ENCODE results near the gene RNF13. TPM values are rescaled to one million over a fixed set of nuclear protein-coding genes. Genes with fewer than 3 reads are reported as not detected.
A peak's percentile ranks its signal among the peaks of the same experiment; 100 is the strongest.
"Not testable (repeated sequence)": the region's sequence is repeated elsewhere in the genome, so short reads cannot be mapped to it uniquely, and the experiment has no call there.

Gene RNF13
- total RNA-seq, 3 donors from 2014 or later = 95.0 to 142 (median 114) TPM

DNA sequence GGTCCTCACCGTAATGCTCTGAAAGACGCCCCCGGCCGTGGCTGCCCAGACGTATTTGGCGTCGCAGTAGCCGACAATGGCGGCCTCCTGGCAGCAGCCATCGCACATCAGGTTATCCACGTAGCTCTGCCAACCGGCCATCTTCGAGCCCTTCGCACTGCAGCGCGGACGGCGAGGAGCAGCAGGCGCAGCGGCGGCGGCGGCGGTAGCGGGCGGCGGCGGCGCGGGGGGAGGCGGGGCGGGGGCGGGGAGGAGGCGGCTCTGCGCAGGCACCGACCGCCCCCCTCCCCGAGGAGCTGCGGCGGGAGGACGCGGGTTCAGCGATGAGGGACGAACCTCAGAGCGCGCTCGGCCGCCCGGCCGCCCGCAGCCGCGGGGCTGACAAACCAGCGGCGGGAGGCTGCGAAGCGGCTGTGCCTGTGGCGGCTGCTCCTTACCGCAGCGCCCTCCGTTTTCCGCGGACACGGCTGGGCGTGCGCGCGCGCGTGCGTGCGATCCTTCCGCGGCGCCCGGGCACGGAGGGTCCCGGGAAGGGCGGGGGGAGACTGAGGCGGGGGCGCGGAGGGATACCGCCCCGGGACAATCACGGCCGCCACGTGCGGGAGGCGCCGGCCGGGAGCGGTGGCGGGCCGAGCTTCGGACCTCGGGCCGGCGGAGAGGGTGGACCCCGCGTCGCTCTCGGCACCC is 157.8 kb downstream of the RNF13 start, which contains the start of gene PFN2:
PFN2 (minus strand) TSS at position 180 of the 687 bp plus-strand sequence; CDS start at position 141, 39 bp downstream.
- intact Hi-C loops (cut with DNase I; ENCODE audit: low total_unique reads) = no loop called here
- Histone ChIP-seq H3K27me3 (no peaks in the 10 kb centered on the region), H3K9me3 (no peaks in the 10 kb centered on the region), H3K27ac (peak within 1 kb of the TSS; percentile 90 to 91), H3K4me1 (peaks cover 0 to 6% of the 10 kb centered on the region in 2 donors), H3K36me3 (no peaks in the 10 kb centered on the region), H3K4me3 (peak within 1 kb of the TSS; percentile 79 to 95 (median 93))
- DNase-seq (ENCODE audit: low spot score in 2 of 2) = peak; percentile 43 to 55
- TF ChIP-seq POLR2AphosphoS5 (IDR thresholded peaks at IDR 0.05) = peak in 1 of 3 donors; percentile 29
- TF ChIP-seq, protein P1, sequence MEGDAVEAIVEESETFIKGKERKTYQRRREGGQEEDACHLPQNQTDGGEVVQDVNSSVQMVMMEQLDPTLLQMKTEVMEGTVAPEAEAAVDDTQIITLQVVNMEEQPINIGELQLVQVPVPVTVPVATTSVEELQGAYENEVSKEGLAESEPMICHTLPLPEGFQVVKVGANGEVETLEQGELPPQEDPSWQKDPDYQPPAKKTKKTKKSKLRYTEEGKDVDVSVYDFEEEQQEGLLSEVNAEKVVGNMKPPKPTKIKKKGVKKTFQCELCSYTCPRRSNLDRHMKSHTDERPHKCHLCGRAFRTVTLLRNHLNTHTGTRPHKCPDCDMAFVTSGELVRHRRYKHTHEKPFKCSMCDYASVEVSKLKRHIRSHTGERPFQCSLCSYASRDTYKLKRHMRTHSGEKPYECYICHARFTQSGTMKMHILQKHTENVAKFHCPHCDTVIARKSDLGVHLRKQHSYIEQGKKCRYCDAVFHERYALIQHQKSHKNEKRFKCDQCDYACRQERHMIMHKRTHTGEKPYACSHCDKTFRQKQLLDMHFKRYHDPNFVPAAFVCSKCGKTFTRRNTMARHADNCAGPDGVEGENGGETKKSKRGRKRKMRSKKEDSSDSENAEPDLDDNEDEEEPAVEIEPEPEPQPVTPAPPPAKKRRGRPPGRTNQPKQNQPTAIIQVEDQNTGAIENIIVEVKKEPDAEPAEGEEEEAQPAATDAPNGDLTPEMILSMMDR (IDR thresholded peaks at IDR 0.05) = no peak

DNA sequence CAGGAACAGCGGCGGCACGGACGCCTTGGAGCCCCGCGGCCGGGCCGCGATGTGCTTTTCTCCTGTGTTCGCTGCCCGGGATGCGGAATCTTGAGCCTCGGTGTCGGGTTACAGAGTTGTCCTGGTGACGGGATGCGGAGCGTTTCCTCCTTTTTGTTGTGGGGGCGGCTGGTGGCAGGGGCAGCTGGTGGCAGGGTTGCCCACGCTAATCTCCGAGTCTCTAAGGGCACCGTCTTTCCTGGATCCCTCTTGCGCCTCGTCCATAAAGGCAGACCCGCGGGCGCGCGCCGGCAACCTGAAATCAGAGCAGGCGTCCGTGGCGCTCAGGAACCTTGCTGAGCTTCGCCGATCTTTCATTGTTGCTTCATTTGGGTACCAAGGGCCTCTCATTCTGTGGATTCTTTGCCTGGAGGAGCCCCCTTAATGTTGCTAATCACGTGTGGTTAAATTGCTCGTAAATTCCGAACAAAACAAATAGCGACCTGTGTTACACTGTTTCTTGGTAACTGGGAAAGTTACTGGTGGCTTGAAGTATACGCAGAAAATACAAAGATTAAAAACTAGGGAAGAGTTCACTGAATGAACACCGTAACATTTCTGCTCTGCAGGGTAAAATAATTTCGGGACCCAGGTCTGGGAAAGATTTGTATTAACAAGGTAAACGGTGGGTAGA is 158.5 kb downstream of the RNF13 start:
- peak; percentile 46 to 58 for DNase-seq (ENCODE audit: low spot score in 2 of 2)
- Histone ChIP-seq H3K4me1 (peaks cover 0 to 6% of the 10 kb centered on the region in 2 donors), H3K4me3 (peak overlapping the region; percentile 79 to 95 (median 93)), H3K27ac (peak overlapping the region; percentile 90 to 91), H3K27me3 (no peaks in the 10 kb centered on the region), H3K9me3 (no peaks in the 10 kb centered on the region), H3K36me3 (no peaks in the 10 kb centered on the region)
- TF ChIP-seq POLR2AphosphoS5 (IDR thresholded peaks at IDR 0.05) (no peak), POLR2A (IDR thresholded peaks at IDR 0.05) (no peak)
- TF ChIP-seq, protein P1 (IDR thresholded peaks at IDR 0.05) = no peak
- intact Hi-C loops (cut with DNase I; ENCODE audit: low total_unique reads) = no loop called here

DNA sequence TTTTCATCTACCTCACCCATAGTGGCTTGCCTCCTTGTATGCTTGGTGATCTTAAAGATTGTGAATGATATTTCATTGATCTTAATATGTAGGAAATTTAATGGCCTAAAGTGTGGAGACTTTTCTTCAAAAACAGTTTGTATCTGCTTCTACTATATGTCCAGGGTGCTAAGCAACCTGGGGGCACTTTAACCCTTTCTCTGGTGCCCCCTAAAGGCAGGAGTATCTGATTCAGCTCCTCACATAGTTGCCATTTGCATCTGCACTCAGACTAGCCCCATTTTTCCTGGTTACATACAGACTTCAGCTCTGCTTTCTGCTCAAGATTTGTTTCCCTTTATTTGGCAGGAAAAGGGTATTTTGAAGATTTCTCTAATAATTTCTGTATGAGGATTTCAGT is 162.9 kb downstream of the RNF13 start:
- no peaks in the 10 kb centered on the region for H3K4me1 ChIP-seq
- DNase-seq (ENCODE audit: low spot score in 2 of 2) = no peak
- H3K9me3 ChIP-seq = no peaks in the 10 kb centered on the region
- intact Hi-C loops (cut with DNase I; ENCODE audit: low total_unique reads) = loop anchor here (5.0 kb wide), 1 partner anchor 401 kb away; no protein-coding TSS in a partner anchor
- H3K4me3 ChIP-seq = no peak overlapping the region
- no peak overlapping the region for H3K27ac ChIP-seq
- H3K36me3 ChIP-seq = no peaks in the 10 kb centered on the region
- H3K27me3 ChIP-seq = no peaks in the 10 kb centered on the region
- no peak for TF ChIP-seq POLR2AphosphoS5 (IDR thresholded peaks at IDR 0.05)
- TF ChIP-seq, protein P1 (IDR thresholded peaks at IDR 0.05) = no peak
- TF ChIP-seq POLR2A (IDR thresholded peaks at IDR 0.05) = no peak

DNA sequence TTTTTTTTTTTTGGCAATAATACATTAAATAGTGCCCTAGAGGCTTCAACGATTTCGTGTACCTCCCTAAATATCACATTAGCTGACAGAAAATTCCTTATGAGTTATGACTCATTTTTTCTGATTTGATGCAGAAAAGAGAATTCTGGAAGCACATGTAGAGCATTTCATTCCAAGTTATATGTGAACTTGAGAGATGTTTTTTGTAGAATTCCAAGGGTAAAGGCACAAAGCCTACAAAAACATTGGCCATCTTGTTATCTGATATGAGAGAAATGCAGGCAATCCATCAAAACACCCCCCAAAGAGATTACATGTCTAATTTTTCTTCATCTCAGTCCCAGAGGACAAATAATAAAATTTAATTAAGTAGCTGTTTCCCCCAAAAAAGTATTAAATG is 164.4 kb downstream of the RNF13 start:
- Histone ChIP-seq H3K4me3 (no peak overlapping the region), H3K27ac (no peak overlapping the region), H3K27me3 (no peaks in the 10 kb centered on the region), H3K9me3 (no peaks in the 10 kb centered on the region), H3K4me1 (no peaks in the 10 kb centered on the region), H3K36me3 (no peaks in the 10 kb centered on the region)
- TF ChIP-seq, protein P1 (IDR thresholded peaks at IDR 0.05) = no peak
- TF ChIP-seq POLR2A (IDR thresholded peaks at IDR 0.05) (no peak), POLR2AphosphoS5 (IDR thresholded peaks at IDR 0.05) (no peak)
- no peak for DNase-seq (ENCODE audit: low spot score in 2 of 2)
- intact Hi-C loops (cut with DNase I; ENCODE audit: low total_unique reads) = loop anchor here (5.0 kb wide), 1 partner anchor 400 kb away; no protein-coding TSS in a partner anchor

DNA sequence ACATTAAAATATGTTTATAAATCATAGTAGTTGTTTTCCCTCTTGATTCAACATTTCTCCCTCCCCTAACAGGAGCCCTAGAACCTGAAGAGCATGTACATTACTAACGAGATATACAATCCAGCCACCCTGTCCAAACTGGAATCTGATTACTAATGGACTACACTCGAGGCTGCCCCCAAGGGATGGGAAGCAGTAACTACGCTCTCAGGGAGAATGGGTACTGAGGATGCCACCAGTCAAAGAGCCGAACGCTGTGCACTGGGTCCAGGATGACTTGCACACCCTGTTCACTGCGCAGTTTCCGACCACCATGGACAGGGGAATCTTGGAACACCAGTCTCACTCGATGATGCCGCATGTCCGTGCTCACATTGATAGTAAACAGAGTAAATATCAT is 169.0 kb downstream of the RNF13 start:
- intact Hi-C loops (cut with DNase I; ENCODE audit: low total_unique reads) = not testable (repeated sequence)

DNA sequence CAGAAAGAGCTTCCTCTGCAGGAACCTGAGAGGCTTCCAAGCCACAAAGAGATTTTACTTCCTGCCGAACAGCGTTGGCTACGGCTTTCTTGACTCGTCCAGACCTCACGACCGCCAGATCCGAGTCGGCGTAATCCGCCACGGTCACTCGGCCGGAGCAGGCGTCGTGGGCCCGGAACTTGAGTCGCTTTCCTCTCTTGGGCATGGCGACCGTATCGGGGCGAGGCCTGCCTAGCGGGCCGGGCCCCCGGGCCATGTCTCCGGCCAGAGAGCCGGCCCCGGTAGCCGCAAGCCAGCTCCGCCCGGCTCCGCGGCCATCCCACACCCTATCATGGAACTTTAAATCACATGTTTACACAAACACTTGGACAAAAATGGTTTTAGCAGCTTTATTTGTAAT is 170.0 kb downstream of the RNF13 start:
- intact Hi-C loops (cut with DNase I; ENCODE audit: low total_unique reads); H3K4me3 ChIP-seq; DNase-seq (ENCODE audit: low spot score in 2 of 2); H3K36me3 ChIP-seq; H3K27me3 ChIP-seq; H3K9me3 ChIP-seq; H3K4me1 ChIP-seq; H3K27ac ChIP-seq: not testable (repeated sequence)

More for the DNA sequence above, 169.0 kb downstream of the RNF13 start:
- not testable (repeated sequence) for H3K9me3 ChIP-seq; H3K4me3 ChIP-seq; H3K36me3 ChIP-seq; H3K4me1 ChIP-seq; DNase-seq (ENCODE audit: low spot score in 2 of 2); H3K27ac ChIP-seq; H3K27me3 ChIP-seq

Data from breast epithelium (tissue), 4 donors.